ENCODE data around the gene GMCL1.

DNA sequence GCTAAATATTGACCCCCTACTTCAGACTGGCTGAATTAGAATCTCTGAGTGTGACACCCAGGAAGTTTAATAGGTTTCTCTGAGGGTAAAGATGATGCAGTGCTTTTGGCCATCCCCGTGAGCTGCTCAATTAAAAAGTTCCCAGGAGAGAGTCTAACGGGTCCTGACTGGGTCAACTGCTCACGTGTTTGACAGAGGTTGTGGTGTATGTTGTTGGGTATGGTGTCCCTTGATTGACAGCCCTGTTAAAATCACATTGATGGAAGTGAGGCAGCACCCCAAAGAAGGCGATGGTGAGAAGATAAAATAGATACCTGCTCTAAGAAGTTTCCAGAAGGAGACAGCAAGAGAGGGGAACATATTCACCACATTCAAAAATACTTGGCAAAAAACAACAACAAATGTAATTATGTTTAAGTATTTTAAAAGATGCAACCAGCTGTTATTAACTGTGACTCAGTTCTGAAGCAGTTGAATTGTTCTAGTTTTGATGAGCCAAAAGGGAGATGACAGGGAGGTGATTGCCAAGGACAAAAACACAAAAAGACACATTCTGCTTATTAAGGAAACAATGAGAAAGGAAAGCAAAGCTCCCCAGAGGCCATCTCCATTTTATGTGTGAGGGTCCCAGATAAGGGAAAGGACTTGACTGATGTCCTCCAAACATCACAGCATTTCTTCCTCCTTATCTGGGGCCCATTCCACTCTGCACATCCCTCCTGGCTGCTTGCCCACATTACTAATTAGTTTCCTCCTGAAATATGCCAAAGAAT, 11.5 kb upstream of the GMCL1 start:
- no peak for TF ChIP-seq CTCF (IDR thresholded peaks at IDR 0.05)
- TF ChIP-seq POLR2A (IDR thresholded peaks at IDR 0.05) = no peak

Measured in right lobe of liver (tissue), 4 donors.